ENCODE measurements around the gene CRTC1. TPM values are rescaled to one million over a fixed set of nuclear protein-coding genes. Genes with fewer than 3 reads are reported as not detected.

Gene CRTC1
- total and polyA plus RNA-seq, 2 of the 13 experiments (the other 11 are each of a cell fraction or from before 2014, with no cell fraction given): 2.0 to 2.7 TPM

GRCh38 chr19:18736415-18737336 lies 53.2 kb downstream of the CRTC1 start:
- H3K9me3 ChIP-seq (ENCODE audit: low read length): no peaks in the 10 kb centered on the region
- peak overlapping the region; percentile 65 for H3K27ac ChIP-seq (ENCODE audit: extremely low read length, insufficient read depth, low read length)
- FAIRE-seq (no peak), ATAC-seq (no peak), DNase-seq (ENCODE audit: low spot score) (no peak)
- ChIA-PET CTCF (ENCODE audit: low intra/inter-chr PET ratio, low total read pairs) (no interaction called here), POLR2A (no interaction called here)
- no peaks in the 10 kb centered on the region for H4K20me1 ChIP-seq (ENCODE audit: insufficient read depth, low read length)
- H3K9ac ChIP-seq (ENCODE audit: insufficient read depth, low read depth, low read length): no peak overlapping the region
- intact Hi-C loops (cut with micrococcal nuclease; ENCODE audit: unreplicated experiment) (loop anchor here (10.0 kb wide), 1 partner anchor 52 kb away; the partner anchor contains the start of gene CRTC1), in situ Hi-C loops (cut with HindIII; ENCODE audit: extremely low pct_ligation_motif_present, low pct_unique_long_range_greater_than_20kb) (no loop called here)
- H3K4me2 ChIP-seq (ENCODE audit: low read depth, low read length): no peak overlapping the region
- no peak overlapping the region for H2AFZ ChIP-seq (ENCODE audit: low read length)
- WGBS (ENCODE audit: low lambda C conversion rate): 94% methylated on average over 15 of the region's 27 CpGs
- peaks cover 17% of the 10 kb centered on the region for H3K79me2 ChIP-seq (ENCODE audit: insufficient read depth, low read length)
- no peaks in the 10 kb centered on the region for H3K36me3 ChIP-seq (replicated peaks in 1 of 2; ENCODE audit: control insufficient read depth in 1 of 2, insufficient read depth in 2 of 2, low read length in 2 of 2)
- H3K4me3 ChIP-seq (replicated peaks in 1 of 3; ENCODE audit: insufficient read depth in 1 of 3, low read depth in 2 of 3, low read length in 3 of 3): no peak overlapping the region
- H3K27me3 ChIP-seq (ENCODE audit: control insufficient read depth in 1 of 2, insufficient read depth in 2 of 2, low read length in 2 of 2): no peaks in the 10 kb centered on the region
- H3K4me1 ChIP-seq (ENCODE audit: insufficient read depth, low read length): peaks cover 83% of the 10 kb centered on the region
- BruUV-seq (replicated peaks): no TSS peak
- TF ChIP-seq UBTF (CRISPR knock-in tag; IDR thresholded peaks at IDR 0.05) (no peak), ZMYM3 (CRISPR knock-in tag; IDR thresholded peaks at IDR 0.05) (peak; percentile 48; the same call in 1 of the 2 replicates), ZNF841 (CRISPR knock-in tag; IDR thresholded peaks at IDR 0.05; ENCODE audit: borderline replicate concordance) (no peak), LBX2 (CRISPR knock-in tag; IDR thresholded peaks at IDR 0.05; ENCODE audit: borderline replicate concordance) (no peak), FOXC1 (CRISPR knock-in tag; IDR thresholded peaks at IDR 0.05; ENCODE audit: borderline replicate concordance) (no peak), PRMT3 (CRISPR knock-in tag; IDR thresholded peaks at IDR 0.05; ENCODE audit: borderline replicate concordance, low read depth) (no peak), GATAD2A (CRISPR knock-in tag; IDR thresholded peaks at IDR 0.05) (no peak), POLR2AphosphoS2 (IDR thresholded peaks at IDR 0.05; ENCODE audit: low read depth, low read length) (no peak), NFE2 (CRISPR knock-in tag; IDR thresholded peaks at IDR 0.05) (no peak), ZNF740 (CRISPR knock-in tag; IDR thresholded peaks at IDR 0.05) (no peak), AKAP8 (CRISPR knock-in tag; IDR thresholded peaks at IDR 0.05) (no peak), ZNF687 (CRISPR knock-in tag; IDR thresholded peaks at IDR 0.05) (peak; percentile 35; the same call in 1 of the 2 replicates), ZNF180 (CRISPR knock-in tag; IDR thresholded peaks at IDR 0.05; ENCODE audit: borderline replicate concordance, low read depth) (no peak), SMAD3 (CRISPR knock-in tag; IDR thresholded peaks at IDR 0.05) (no peak), AGO2 (optimal IDR thresholded peaks at IDR 0.05; ENCODE audit: low read depth, low read length) (peak; percentile 44), ATF7-NPFF (CRISPR knock-in tag; IDR thresholded peaks at IDR 0.05; ENCODE audit: low read depth) (no peak)

Measured in HepG2 (cell line).